ENCODE measurements around the gene FGGY.
A peak's percentile ranks its signal among the peaks of the same experiment; 100 is the strongest.
"Not testable (repeated sequence)": the region's sequence is repeated elsewhere in the genome, so short reads cannot be mapped to it uniquely, and the experiment has no call there.

FGGY gene, protein sequence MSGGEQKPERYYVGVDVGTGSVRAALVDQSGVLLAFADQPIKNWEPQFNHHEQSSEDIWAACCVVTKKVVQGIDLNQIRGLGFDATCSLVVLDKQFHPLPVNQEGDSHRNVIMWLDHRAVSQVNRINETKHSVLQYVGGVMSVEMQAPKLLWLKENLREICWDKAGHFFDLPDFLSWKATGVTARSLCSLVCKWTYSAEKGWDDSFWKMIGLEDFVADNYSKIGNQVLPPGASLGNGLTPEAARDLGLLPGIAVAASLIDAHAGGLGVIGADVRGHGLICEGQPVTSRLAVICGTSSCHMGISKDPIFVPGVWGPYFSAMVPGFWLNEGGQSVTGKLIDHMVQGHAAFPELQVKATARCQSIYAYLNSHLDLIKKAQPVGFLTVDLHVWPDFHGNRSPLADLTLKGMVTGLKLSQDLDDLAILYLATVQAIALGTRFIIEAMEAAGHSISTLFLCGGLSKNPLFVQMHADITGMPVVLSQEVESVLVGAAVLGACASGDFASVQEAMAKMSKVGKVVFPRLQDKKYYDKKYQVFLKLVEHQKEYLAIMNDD

DNA sequence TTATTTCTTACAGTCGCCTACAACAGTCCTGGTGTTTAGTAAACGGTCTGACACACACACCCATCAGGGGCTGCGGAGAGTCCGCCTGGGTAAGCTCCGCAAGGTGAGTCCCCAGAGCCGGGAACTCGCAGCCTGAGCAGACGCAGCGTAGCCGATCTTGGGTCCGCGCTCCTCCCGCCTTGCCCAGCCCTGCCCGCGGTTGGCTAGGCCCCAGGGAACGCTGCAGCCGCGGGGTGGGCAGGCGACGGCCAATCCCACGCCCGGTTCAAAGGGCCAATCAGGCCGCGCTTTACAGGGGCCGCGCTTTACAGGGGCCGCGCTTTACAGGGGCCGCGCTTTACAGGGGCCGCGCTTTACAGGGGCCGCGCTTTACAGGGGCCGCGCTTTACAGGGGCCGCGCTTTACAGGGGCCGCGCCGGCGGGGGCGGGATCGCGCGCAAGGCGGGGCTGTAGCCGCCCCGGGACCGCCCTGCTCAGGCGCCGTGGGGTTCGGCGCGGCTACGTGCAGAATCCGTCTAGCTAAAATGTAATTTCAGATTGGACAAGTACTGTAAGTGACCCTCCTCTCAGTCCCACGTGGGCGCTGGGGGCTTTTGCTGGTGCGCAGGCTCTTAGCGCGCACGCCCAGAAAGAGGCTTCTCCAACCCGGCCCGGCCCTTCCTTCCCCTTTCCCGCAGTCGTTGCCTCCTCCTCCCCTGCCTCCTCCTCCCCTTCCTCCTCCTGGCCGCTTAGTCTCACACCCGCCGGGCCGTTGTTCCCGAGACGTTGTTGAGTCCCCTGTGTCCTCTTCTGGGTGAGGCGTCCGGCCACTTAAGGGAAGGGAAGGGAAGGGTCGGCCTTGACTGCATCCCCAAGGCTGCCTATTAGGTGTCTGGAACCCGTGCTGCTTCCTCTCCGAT, at the start of gene FGGY:
Gene FGGY, plus strand, starts transcription at position 737 of the 899 bp plus-strand sequence. CDS start 24,456 bp downstream, outside the sequence.
- peak; percentile 99 for DNase-seq (ENCODE audit: low spot score)

DNA sequence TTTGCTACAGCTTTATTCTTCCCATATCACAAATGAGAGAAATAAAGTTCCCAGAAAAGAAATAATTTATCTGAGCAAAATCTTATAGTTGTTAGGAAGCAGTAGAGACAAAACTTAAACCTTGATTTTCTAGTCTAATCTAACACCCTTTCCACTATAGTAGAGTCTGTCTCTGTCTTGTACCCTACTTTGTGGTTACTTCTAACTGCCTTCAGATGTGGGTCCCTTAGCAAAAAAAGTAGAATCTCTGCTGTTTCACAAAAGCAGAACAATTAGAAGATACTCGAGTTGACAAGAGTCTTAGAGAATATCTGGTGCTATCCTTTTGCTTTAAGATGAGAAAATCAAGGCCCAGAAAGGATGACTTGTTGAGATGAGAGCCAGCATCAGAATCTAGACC, 48.1 kb upstream of the FGGY start:
- no peak for DNase-seq (ENCODE audit: low spot score)

DNA sequence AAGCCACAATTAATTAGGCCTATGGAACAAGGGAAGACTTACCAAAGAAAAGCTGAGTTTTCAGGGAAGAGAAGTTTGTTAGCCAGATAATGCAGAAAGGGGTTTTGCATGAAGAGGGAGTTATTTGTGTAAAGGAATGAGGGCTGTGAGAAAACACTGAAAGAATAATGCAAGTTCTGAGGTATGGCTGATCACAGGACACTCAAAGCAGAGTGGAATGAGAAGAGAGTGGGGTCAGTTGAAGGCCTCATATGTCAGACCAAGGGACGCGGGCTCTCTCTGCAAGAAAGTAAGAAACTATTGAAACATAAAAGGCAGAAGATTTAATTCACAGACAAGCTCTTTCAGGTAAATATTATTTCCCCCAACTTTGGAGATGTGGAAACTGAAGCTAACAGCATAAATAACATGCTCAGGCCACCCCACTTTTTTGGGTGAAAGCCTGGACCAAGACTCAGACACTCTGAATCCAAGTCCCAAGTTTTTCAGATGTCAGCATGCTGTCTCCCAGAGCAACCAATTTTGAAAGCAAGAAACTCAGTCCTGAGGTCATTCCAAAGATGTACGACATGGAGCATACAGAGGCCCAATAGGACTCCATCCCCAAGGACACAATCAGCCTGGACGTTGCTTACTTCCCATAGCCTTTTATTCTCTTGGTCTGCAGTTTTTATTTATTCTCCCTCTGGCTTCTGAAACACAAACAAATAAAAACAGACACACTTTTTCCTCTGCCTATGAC, 47.3 kb upstream of the FGGY start:
- no peak for DNase-seq (ENCODE audit: low spot score)

DNA sequence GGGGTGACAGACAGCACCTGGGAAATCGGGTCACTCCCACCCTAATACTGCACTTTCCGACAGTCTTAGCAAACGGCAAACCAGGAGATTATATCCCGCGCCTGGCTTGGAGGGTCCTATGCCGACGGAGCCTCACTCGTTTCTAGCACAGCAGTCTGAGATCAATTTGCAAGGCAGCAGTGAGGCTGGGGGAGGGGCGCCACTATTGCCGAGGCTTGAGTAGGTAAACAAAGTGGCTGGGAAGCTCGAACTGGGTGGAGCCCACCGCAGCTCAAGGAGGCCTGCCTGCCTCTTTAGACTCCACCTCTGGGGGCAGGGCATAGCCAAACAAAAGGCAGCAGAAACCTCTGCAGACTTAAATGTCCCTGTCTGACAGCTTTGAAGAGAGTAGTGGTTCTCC, 45.8 kb upstream of the FGGY start:
- not testable (repeated sequence) for DNase-seq (ENCODE audit: low spot score)

DNA sequence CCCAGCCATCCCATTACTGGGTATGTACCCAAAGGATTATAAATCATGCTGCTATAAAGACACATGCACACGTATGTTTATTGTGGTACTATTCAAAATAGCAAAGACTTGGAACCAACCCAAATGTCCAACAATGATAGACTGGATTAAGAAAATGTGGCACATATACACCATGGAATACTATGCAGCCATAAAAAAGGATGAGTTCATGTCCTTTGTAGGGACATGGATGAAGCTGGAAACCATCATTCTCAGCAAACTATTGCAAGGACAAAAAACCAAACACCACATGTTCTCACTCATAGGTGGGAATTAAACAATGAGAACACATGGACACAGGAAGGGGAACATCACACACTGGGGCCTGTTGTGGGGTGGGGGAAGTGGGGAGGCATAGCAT, 40.5 kb upstream of the FGGY start:
- not testable (repeated sequence) for DNase-seq (ENCODE audit: low spot score)

DNA sequence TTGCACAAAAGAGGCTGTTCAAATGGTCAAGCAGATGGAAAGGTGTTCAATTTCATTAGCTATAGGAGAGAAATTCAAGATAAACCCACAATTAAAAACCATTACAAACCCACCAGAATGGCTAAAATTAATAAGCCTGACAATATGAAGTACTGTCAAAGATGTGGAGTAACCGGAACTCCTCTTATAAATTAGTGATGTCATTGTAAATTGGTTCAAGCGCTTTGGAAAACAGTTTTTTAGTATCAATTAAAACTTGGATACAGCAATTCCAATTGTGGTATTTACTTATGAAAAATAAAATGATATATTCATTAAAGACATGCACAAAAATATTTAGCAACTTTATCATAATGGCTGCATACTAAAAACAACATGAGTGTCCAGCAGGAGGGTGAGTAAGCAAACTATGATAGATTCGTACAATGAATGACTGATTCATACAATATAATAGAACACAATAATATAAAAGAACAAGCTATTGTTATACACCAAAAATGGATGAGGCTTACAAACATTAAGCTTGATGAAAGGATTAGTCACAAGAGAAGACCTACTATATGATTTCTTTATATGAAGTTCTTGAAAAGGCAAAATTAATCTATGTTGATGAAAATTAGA, 38.4 kb upstream of the FGGY start:
- no peak for DNase-seq (ENCODE audit: low spot score)

DNA sequence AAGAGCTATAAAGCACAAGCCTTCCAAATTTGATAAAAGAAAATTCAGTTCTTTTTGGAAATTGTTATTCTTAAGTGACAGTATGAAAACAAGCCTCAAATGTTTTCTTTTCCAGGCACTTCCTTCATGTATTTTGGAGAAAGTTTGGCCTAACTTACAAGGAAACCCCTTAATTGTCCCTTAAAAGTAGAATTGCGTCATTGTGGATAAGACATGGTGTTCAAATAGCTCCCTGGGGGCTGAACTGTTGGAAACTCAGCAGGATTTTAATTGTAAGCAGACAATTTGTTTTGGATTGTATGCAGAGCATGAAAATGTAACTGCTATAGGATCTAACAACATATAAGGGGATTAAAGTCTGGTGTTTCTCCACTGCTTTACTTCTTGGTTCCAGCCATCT, 35.4 kb upstream of the FGGY start:
- no peak for DNase-seq (ENCODE audit: low spot score)

DNA sequence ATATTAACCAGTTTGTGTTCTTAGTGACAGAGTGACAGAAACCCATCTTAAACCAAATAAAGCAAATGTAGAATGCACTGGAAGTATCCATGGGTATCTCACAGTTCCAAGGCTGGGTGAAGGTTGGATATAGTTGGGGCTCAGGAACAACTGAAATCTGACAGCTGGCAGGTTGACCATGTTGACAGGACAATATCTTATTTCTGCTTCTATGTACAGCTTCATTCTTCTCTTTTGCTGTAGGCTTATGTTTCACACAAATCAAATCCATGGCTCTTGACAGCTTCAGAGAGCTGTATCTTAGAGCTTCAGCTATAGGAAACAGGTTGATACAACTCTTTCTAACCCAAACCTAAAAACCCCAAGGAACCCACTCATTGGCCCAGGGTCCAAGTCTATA, 34.3 kb upstream of the FGGY start:
- DNase-seq (ENCODE audit: low spot score): no peak

DNA sequence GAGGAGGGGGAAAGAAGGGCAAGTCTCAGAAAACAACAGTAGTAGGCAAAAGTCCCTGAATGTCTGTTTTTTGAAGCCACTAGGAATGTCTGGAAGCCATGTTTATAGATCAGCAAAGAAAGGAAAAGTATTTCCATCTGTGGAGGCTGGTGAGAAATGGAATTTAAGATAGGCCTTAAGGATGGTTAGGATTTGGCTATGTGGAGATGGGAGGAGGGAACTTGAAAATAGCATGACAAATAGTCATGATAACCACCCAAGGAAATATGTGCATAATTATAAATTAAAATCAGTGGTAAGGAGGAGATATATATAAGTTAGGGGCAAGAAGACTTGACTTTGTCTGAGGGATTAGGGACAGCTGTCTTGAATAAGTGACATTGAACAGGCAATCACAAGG, 33.8 kb upstream of the FGGY start:
- DNase-seq (ENCODE audit: low spot score): no peak

DNA sequence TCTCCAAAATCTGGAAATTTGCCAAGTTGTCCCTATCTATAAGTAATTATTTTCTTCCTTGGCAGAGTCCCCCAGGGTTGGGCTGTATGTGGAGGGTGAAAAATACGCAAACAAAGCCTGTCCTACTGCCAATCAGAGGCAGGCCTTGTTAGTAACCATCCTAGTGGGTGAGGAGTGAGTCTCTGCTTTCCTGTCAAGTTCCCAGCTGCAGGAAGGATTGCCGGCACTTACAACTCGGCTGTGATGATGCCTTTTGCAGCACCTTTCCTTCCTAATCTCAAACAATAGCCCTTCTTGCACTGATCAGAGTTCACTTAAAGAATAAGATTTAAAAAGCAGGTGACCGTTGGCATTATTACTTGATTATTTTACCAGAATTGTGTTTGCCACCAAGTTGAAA, 31.3 kb upstream of the FGGY start:
- DNase-seq (ENCODE audit: low spot score): no peak

DNA sequence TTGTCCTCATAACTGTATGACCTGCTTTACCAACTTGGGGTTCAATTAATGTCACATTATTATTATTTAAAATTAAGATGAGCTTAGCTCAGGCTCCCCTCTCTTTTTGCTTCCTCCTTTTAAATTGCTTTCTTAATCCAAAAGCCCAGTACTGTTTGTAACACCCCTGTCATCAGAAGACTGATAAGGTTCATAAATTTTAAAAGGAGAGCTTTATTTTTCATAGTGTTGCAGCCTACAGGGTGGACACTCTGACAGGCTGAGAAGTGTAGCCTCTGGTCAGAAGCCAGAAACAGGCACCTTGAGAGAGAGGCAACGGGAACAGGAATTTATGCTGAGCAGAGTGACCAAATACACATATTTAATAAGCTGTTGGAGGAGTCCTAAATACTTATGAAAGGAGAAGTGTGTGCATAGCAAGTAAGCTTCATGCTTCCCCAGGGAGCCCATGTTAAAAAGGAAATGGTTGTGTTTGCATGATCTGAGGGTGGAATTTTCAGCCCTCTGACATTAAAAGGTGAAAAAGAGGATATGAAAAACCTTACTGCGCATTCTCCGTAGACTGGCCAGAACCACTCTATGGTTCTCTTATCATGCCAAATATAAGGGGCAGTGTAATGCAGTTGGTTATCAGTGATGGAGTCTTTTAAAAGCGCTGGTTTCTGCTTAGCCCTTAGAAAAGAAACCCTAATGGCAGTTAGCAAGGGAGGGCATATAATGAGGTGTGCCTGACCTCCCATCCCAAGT, 30.5 kb upstream of the FGGY start:
- DNase-seq (ENCODE audit: low spot score): no peak

DNA sequence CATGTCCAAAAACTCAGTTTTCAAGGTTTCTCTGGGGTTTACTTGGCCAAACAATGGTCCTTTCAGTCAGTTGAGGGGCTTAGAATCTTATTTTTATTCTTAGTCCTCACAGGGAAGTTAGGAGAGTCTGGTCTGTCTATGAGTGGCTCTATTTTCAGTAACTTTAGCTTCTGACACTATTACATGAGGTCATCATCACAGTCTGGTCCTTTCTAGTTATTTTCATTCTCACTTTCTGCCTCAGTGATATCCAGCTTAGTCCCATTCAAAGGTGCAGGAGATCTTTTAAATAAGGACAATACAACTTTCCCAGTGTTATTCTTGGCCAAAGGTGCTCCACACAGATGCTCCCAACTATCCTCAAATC, 30.0 kb upstream of the FGGY start:
- no peak for DNase-seq (ENCODE audit: low spot score)

DNA sequence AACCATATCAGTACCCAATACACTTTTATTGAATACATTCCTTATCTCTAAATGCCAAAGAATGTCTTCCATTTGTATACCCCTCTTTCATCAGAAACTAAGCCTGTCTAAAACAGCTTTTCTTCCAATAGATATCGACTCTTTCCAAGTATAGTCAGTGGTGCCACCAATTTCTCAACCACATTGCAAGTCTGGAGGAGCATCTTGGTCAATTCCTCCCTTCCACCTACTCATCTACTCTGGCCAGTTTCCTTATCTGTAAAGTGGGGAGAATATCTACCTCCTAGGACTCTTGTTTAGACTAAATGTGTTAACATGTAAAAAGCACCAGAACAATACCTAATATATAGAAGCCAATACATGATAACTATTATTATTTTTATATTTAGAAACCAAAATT, 28.5 kb upstream of the FGGY start:
- DNase-seq (ENCODE audit: low spot score): no peak

DNA sequence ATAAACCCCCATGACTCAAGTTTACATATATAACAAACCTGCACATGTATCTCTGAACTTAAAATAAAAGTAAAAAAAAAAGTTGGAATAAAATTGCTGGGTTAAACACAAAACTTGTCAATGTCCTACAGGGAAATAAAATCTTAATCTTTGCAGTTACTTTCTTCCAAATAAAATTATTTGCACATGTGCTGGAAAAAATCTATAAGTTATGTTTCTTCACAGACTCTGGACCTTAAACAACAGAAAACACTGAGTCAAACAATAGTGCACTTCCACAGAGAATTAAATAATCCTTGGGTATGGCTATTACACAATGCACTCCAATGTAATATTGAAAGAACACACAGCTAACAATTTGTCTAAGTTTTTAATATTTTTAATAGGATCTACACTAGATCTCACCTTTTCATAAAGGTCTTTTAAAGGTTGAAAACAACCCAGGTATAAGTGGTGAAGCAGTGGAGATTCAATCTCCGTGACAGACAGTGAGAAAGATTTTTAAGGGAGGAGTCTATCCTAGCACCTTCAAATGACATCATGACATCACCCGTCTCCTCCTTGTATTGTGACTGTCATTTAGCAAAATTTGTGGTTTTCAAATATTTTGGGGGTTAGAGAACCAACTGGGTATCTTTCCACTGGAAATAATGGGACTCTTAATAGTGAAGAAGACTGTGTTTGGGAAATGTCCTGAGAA, 25.2 kb upstream of the FGGY start:
- DNase-seq (ENCODE audit: low spot score): no peak

DNA sequence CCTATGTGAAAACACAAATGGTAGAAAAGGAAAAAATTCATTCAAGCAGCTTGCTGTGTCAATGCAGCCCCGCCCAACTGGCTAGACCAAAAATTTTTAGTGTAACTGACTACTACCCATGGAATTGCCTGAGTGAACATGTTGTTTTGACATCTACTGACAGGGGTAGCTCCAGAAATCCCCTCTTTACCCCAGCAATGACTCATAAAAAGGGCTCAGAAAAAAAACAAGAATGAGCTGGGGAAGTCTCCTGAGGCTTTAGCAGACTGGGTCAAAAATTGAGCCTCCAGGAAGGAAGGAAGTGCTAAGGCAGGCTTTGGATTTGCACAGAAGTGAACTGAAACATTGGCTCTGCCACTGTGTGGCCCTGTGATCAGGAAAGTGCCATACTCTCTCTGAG, 24.4 kb upstream of the FGGY start:
- no peak for DNase-seq (ENCODE audit: low spot score)

DNA sequence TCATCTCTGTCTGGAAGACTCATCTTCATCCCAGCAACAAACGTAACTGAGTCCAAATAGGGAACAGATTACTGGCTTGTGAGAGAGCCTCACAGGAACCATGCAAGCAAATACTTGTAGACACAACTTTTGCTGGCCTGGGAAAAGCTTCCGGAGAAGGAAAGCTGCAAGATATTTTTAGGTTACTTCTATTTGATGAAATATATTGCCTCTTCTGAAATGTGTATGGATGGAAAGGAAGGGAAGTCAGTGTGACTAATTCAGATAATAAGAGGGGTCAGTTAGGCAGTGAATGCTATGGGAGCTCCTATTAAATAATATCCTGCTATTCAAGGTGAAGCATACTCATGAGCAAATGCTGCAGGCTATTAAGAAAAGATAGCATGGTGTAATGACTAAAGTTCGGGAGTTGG, 20.4 kb upstream of the FGGY start:
- DNase-seq (ENCODE audit: low spot score): no peak

DNA sequence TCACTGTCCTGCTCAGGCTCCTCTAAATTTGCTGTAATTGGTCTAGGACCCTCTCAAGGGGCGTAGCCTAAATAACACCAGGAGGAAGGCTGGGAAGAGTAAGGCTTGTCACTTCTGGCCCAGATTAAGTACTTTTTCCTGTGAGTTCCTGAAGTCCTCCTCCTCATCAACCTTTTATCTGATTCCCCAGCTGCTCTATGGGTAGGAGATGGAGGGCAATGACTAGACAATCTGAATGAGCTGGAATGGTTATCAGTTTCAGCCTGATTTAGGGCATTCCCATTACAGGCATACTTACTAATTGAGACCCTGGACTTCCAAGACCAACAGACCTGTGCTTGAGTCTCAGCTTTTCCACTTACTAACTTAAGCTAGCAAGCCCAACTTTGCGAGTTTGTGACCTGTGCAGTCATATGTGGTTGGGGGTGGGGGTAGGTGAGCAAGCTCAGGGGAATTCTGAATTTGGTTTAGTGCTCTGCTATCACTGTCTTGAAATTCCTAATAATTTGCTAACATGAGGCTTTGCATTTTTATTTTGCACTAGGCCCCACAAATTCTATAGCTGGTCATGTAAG, 18.0 kb upstream of the FGGY start:
- DNase-seq (ENCODE audit: low spot score): no peak

DNA sequence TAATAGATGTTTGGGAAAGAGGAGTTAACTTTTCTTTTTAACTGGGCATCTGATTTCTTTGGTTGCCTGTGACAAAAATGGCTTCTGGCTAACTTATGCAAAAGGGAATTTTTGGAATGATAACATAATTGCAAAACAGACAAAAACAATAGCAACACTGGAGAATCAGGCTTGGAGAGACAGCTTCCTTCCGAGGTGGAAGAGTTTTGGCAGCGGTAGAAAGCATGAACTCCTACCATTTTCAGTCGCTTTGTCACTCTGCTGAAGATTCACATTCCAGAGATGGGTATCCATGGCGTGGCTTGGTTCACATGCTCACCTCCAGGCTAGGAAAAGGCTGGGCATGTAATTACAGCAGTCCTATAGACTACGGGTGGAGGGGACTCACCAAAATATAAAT, 17.2 kb upstream of the FGGY start:
- DNase-seq (ENCODE audit: low spot score): no peak

DNA sequence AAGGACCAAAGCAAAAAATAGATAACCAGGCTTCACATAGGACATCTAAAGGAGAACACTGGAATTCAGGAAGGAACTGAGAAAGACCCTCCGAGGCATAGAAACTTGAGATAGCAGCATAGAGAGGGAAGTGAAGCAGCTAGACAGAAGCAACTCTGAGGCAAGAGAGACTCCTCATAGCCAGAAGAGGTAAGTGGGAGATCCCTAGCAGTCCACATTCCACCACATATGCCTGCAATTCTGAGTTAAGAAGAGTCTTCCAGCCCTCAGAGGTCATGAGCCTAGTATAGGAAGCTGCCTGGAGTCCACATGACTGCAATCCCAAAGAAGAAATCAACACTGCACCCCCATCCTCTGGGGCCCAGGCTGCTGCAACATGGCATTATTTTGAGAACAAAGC, 13.9 kb upstream of the FGGY start:
- DNase-seq (ENCODE audit: low spot score): no peak

DNA sequence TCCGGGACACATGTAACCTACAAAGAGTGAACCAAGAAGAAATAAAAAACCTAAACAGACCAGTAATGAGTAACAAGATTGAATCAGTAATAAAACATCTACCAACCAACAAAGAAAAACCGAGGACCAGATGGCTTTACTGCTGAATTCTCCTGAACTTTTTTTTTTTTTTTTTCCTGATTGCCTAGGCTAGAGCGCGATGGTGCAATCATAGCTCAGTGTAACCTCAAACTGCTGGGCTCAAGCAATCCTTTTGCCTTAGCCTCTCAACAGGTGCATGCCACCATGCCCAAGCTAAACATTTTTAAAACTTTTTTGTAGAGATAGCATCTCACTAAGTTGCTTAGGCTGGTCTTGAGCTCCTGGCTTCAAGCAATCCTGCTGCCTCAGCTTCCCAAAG, 11.2 kb upstream of the FGGY start:
- DNase-seq (ENCODE audit: low spot score): no peak
